ENCODE data around the gene DPF1.

Gene DPF1

DNA sequence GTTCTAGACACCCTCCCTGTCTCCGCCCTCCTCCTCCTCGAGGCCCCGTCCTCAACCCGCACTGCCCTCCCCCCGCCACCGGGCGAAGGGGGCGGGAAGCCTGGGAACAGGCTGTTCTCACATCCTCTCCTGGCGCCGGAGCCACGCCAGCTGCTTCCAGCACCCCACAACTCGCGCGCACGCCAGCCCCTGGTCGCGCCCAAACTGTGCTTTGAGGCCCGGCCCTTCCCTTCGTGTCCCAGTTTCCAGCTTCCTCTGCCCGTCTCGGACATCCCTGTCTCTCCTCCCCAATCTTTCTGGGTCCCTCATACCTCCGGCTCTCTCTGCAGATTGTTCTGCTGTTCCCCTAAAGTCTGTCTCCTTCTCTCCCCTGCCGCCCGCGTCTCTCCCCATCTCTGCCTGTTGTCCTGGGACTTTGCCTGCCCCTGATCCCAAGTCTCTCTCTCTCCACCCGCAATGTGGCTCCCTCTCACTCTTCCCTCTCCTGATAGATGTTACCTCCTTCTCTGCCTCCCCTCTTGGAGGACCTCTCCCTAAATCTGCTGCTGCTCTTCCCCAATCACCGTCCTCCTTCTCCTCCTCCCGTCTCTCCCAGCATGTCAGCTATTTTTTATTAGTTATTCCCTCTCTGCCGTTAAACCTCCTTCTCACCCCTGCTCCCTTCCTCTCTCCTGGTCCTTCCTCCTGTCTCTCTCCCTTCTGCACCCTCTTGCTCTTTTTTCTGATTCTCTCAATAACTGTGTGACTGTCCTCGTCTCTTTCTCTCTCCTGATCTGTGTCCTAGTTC, 14.2 kb downstream of the DPF1 start:
- Histone ChIP-seq H3K9me2 (replicated peaks; ENCODE audit: insufficient read depth, low read length) (no peaks in the 10 kb centered on the region), H3K9me3 (replicated peaks; ENCODE audit: insufficient read depth, low read length) (no peaks in the 10 kb centered on the region), H3K4me1 (ENCODE audit: low read length) (peaks cover 14% of the 10 kb centered on the region; the same call in 1 of the 2 replicates), H3K4me3 (ENCODE audit: low read length) (no peak overlapping the region), H3K27ac (ENCODE audit: low read length) (no peak overlapping the region), H3F3A (ENCODE audit: insufficient read depth, low read length) (peaks cover 6% of the 10 kb centered on the region; the same call in 1 of the 2 replicates), H3K36me3 (replicated peaks; ENCODE audit: insufficient read depth, low read length) (no peaks in the 10 kb centered on the region), H4K20me1 (ENCODE audit: insufficient read depth, low read length) (no peaks in the 10 kb centered on the region), H3K79me2 (ENCODE audit: low read length) (no peaks in the 10 kb centered on the region), H3K27me3 (replicated peaks; ENCODE audit: insufficient read depth, low read length) (peaks cover 19% of the 10 kb centered on the region; the same call in 1 of the 2 replicates), H3K4me2 (ENCODE audit: low read depth, low read length) (no peak overlapping the region), H2AFZ (ENCODE audit: low read length) (no peak overlapping the region), H3K9ac (ENCODE audit: low read length) (no peak overlapping the region)
- DNase-seq = no peak
- TF ChIP-seq EZH2 (optimal IDR thresholded peaks at IDR 0.05; ENCODE audit: low read depth, low read length) (no peak), EZH2phosphoT487 (IDR thresholded peaks at IDR 0.05; ENCODE audit: low read length) (no peak)
- TF ChIP-seq, protein P1, sequence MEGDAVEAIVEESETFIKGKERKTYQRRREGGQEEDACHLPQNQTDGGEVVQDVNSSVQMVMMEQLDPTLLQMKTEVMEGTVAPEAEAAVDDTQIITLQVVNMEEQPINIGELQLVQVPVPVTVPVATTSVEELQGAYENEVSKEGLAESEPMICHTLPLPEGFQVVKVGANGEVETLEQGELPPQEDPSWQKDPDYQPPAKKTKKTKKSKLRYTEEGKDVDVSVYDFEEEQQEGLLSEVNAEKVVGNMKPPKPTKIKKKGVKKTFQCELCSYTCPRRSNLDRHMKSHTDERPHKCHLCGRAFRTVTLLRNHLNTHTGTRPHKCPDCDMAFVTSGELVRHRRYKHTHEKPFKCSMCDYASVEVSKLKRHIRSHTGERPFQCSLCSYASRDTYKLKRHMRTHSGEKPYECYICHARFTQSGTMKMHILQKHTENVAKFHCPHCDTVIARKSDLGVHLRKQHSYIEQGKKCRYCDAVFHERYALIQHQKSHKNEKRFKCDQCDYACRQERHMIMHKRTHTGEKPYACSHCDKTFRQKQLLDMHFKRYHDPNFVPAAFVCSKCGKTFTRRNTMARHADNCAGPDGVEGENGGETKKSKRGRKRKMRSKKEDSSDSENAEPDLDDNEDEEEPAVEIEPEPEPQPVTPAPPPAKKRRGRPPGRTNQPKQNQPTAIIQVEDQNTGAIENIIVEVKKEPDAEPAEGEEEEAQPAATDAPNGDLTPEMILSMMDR (IDR thresholded peaks at IDR 0.05; ENCODE audit: low read length) = no peak

DNA sequence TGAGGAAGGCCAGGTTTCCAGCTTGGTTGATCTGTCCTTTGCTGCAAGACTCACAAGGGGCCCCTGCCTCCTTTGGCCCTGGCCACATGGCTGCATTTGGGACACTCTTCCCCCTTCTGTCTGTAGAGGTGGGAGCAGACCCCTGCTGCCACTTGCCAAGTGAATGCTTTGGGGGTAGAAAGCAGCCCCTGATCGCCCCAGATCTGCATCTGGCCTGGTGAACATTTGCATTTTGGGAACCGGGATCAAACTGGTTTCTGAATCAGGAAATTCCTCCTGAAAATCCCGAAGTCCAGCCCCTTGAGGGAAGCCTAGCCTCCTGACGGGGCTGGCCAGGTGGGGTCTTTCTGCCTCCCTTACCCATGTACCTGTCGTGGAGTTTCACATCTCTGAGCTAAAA, 14.9 kb downstream of the DPF1 start:
- no peak overlapping the region for H3K27ac ChIP-seq (ENCODE audit: low read length)
- H2AFZ ChIP-seq (ENCODE audit: low read length) = no peak overlapping the region
- H3K9me3 ChIP-seq (replicated peaks; ENCODE audit: insufficient read depth, low read length) = no peaks in the 10 kb centered on the region
- H3K9ac ChIP-seq (ENCODE audit: low read length) = no peak overlapping the region
- no peak overlapping the region for H3K4me3 ChIP-seq (ENCODE audit: low read length)
- H3K79me2 ChIP-seq (ENCODE audit: low read length) = no peaks in the 10 kb centered on the region
- 0 out of 2 replicates have a peak, but pooled peaks cover under 1% of the 10 kb centered on the region for H3F3A ChIP-seq (ENCODE audit: insufficient read depth, low read length)
- H3K27me3 ChIP-seq (replicated peaks; ENCODE audit: insufficient read depth, low read length) = peaks cover 19% of the 10 kb centered on the region; the same call in 1 of the 2 replicates
- H3K4me2 ChIP-seq (ENCODE audit: low read depth, low read length) = no peak overlapping the region
- H3K9me2 ChIP-seq (replicated peaks; ENCODE audit: insufficient read depth, low read length) = no peaks in the 10 kb centered on the region
- H3K4me1 ChIP-seq (ENCODE audit: low read length) = peaks cover 9% of the 10 kb centered on the region; the same call in 1 of the 2 replicates
- no peaks in the 10 kb centered on the region for H3K36me3 ChIP-seq (replicated peaks; ENCODE audit: insufficient read depth, low read length)
- no peak for DNase-seq
- TF ChIP-seq EZH2phosphoT487 (IDR thresholded peaks at IDR 0.05; ENCODE audit: low read length) (no peak), EZH2 (optimal IDR thresholded peaks at IDR 0.05; ENCODE audit: low read depth, low read length) (no peak)
- TF ChIP-seq, protein P1 (IDR thresholded peaks at IDR 0.05; ENCODE audit: low read length) = no peak
- H4K20me1 ChIP-seq (ENCODE audit: insufficient read depth, low read length) = no peaks in the 10 kb centered on the region

DNA sequence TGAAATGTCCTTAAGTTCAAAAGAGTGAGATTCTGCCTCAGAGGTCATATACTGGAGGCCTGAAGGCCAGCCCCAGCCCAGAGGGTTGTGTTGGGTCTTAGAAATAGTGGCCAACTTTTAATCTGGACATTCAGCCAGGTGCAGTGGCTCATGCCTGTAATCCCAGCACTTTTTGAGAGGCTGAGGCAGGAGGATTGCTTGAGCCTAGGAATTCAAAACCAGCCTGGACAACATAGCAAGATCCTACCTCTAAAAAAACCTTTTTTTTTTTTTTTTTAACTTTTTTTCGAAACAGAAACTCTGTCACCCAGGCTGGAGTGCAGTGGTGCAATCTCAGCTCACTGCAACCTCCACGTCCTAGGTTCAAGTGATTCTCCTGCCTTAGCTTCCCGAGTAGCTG, 15.5 kb downstream of the DPF1 start:
- H3K9ac ChIP-seq (ENCODE audit: low read length) = no peak overlapping the region
- no peaks in the 10 kb centered on the region for H3K9me3 ChIP-seq (replicated peaks; ENCODE audit: insufficient read depth, low read length)
- H3K79me2 ChIP-seq (ENCODE audit: low read length) = no peaks in the 10 kb centered on the region
- peaks cover 3% of the 10 kb centered on the region; the same call in 1 of the 2 replicates for H3K4me1 ChIP-seq (ENCODE audit: low read length)
- no peaks in the 10 kb centered on the region for H4K20me1 ChIP-seq (ENCODE audit: insufficient read depth, low read length)
- TF ChIP-seq EZH2phosphoT487 (IDR thresholded peaks at IDR 0.05; ENCODE audit: low read length) (no peak), EZH2 (optimal IDR thresholded peaks at IDR 0.05; ENCODE audit: low read depth, low read length) (no peak)
- TF ChIP-seq, protein P1 (IDR thresholded peaks at IDR 0.05; ENCODE audit: low read length) = no peak
- no peak overlapping the region for H2AFZ ChIP-seq (ENCODE audit: low read length)
- H3F3A ChIP-seq (ENCODE audit: insufficient read depth, low read length) = no peaks in the 10 kb centered on the region
- no peak overlapping the region for H3K4me3 ChIP-seq (ENCODE audit: low read length)
- no peaks in the 10 kb centered on the region for H3K9me2 ChIP-seq (replicated peaks; ENCODE audit: insufficient read depth, low read length)
- DNase-seq = no peak
- H3K27me3 ChIP-seq (replicated peaks; ENCODE audit: insufficient read depth, low read length) = peaks cover 19% of the 10 kb centered on the region; the same call in 1 of the 2 replicates
- no peaks in the 10 kb centered on the region for H3K36me3 ChIP-seq (replicated peaks; ENCODE audit: insufficient read depth, low read length)
- H3K27ac ChIP-seq (ENCODE audit: low read length) = no peak overlapping the region
- no peak overlapping the region for H3K4me2 ChIP-seq (ENCODE audit: low read depth, low read length)
